GM21717 (cell line): Measurements from ENCODE around the gene MPC1.
A peak's percentile ranks its signal among the peaks of the same experiment; 100 is the strongest.
"Not testable (repeated sequence)": the region's sequence is repeated elsewhere in the genome, so short reads cannot be mapped to it uniquely, and the experiment has no call there.

ENCODE experiments used
- ATAC-seq: cut with Tn5 transposase; IDR thresholded peaks from one replicate; pipeline ENCODE4 v1.9.1; 2021; ENCODE audit warnings: mild to moderate bottlenecking, moderate library complexity; ENCODE audit not compliant: unreplicated experiment

Gene MPC1

GRCh38 chr6:166408936-166409755 lies 26.4 kb upstream of the MPC1 start:
- no peak for ATAC-seq

GRCh38 chr6:166406197-166406596 lies 23.5 kb upstream of the MPC1 start:
- ATAC-seq: no peak

- ATAC-seq: no peak
Measured at GRCh38 chr6:166405386-166405785, 22.6 kb upstream of the MPC1 start.

- no peak for ATAC-seq
Measured at GRCh38 chr6:166402582-166403277, 20.0 kb upstream of the MPC1 start.

GRCh38 chr6:166400649-166401250 lies 18.0 kb upstream of the MPC1 start:
- ATAC-seq: peak; percentile 70

- ATAC-seq: no peak
Measured at GRCh38 chr6:166400181-166400580, 17.4 kb upstream of the MPC1 start.

GRCh38 chr6:166398348-166398747 lies 15.6 kb upstream of the MPC1 start:
- ATAC-seq: no peak

GRCh38 chr6:166397849-166398248 lies 15.1 kb upstream of the MPC1 start:
- no peak for ATAC-seq

GRCh38 chr6:166395778-166396177 lies 13.0 kb upstream of the MPC1 start:
- ATAC-seq: no peak

- ATAC-seq: no peak
Measured at GRCh38 chr6:166395351-166395750, 12.6 kb upstream of the MPC1 start.

GRCh38 chr6:166394036-166394892 lies 11.5 kb upstream of the MPC1 start:
- no peak for ATAC-seq

GRCh38 chr6:166393535-166393823 lies 10.7 kb upstream of the MPC1 start:
- ATAC-seq: no peak

GRCh38 chr6:166392755-166393534 lies 10.2 kb upstream of the MPC1 start:
- ATAC-seq: not testable (repeated sequence)

GRCh38 chr6:166389119-166389518 lies 6.4 kb upstream of the MPC1 start:
- ATAC-seq: no peak

GRCh38 chr6:166388290-166389004 lies 5.7 kb upstream of the MPC1 start:
- no peak for ATAC-seq

GRCh38 chr6:166387642-166388289 lies 5.0 kb upstream of the MPC1 start:
- ATAC-seq: no peak

- ATAC-seq: not testable (repeated sequence)
Measured at GRCh38 chr6:166387098-166387497, 4.4 kb upstream of the MPC1 start.

GRCh38 chr6:166386111-166386510 lies 3.4 kb upstream of the MPC1 start:
- ATAC-seq: no peak

GRCh38 chr6:166383802-166384363 lies 1.1 kb upstream of the MPC1 start:
- peak; percentile 3 for ATAC-seq
